Vagina (tissue), 2 donors: ENCODE results near the gene RABGAP1L.

Source experiments
- CTCF ChIP-seq, 3 experiments: fragments of 450-650 bp in 2 of 3; fragments of 200-600 bp in 1 of 3; sonication (generic) in 1 of 3; IDR thresholded peaks; one replicate each; pipeline ENCODE4 v1.5.1; 2017 to 2019; ENCODE audit warnings: antibody characterized with exemption in 3 of 3, mild to moderate bottlenecking in 2 of 3, moderate library complexity in 2 of 3
- POLR2A ChIP-seq, 2 donors: fragments of 450-650 bp; IDR thresholded peaks; one replicate each; pipeline ENCODE4 v1.6.1; 2017; ENCODE audit warnings: antibody characterized with exemption in 2 of 2, mild to moderate bottlenecking in 2 of 2, moderate library complexity in 2 of 2
- POLR2AphosphoS5 ChIP-seq, 2 donors: sonication (generic); formaldehyde crosslinking; IDR thresholded peaks; one replicate each; pipeline ENCODE4 v1.9.0; 2017; ENCODE audit warnings: antibody characterized with exemption in 2 of 2, mild to moderate bottlenecking in 2 of 2, low read depth in 1 of 2; ENCODE audit not compliant: insufficient read depth in 1 of 2

DNA sequence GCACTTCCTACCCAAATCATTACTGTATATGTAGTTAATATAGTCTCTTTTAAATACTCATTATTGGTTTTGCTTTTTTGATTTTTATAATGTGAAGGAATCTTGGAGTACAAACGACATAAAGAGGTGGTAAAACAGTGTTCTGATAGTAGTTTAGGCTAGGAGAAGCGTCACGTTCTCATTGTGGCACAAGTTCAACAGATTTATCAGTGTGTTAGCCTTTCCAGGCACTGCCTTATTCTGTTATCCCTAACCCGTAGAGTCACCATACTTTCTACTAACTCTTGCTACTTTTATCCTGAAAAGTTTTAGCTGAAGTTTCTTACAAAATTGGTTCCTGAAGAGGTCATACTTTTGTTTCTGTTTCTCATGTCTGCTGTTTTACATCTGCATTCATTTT, 665.8 kb downstream of the RABGAP1L start:
- TF ChIP-seq CTCF (IDR thresholded peaks at IDR 0.05) (no peak), POLR2A (IDR thresholded peaks at IDR 0.05) (no peak), POLR2AphosphoS5 (IDR thresholded peaks at IDR 0.05; ENCODE audit: insufficient read depth in 1 of 2, low read depth in 1 of 2) (no peak)
